Right cardiac atrium (tissue), 5 donors: ENCODE data around the gene ELMO1. TPM values are rescaled to one million over a fixed set of nuclear protein-coding genes. Genes with fewer than 3 reads are reported as not detected.
"Not testable (repeated sequence)": the region's sequence is repeated elsewhere in the genome, so short reads cannot be mapped to it uniquely, and the experiment has no call there.

Experiments used
- ATAC-seq, 2 donors: fragments of 200-7000 bp; cut with Tn5 transposase; one replicate each; pipeline versions ENCODE4 v1.8.0 to v1.9.1; 2020; ENCODE audit warnings: moderate library complexity in 2 of 2, mild to moderate bottlenecking in 1 of 2
- DNase-seq, 3 donors: peaks; one replicate each; pipeline ENCODE4 v3.0.0-alpha.2; 2020
- H3K27ac ChIP-seq: one replicate; pipeline ENCODE4 v1.5.1; 2013; ENCODE audit warnings: mild to moderate bottlenecking, low read length, control low read depth, moderate library complexity
- H3K27me3 ChIP-seq: one replicate; pipeline ENCODE4 v1.6.1; 2013; ENCODE audit not compliant: control insufficient read depth, insufficient read depth
- H3K4me1 ChIP-seq: one replicate; pipeline ENCODE4 v1.6.1; 2013; ENCODE audit warnings: low read length; ENCODE audit not compliant: control insufficient read depth, insufficient read depth
- H3K4me3 ChIP-seq: one replicate; pipeline ENCODE4 v1.5.1; 2013; ENCODE audit warnings: low read length, control low read depth
- H3K9me3 ChIP-seq: one replicate; pipeline ENCODE4 v1.6.1; 2013; ENCODE audit warnings: low read length; ENCODE audit not compliant: control insufficient read depth
- WGBS: extraction: QIAGEN DNeasy Blood & Tissue Kit; methylation state at CpG from one replicate; pipeline ENCODE4 v1.1.7; 2013; 5-methylcytosine and 5-hydroxymethylcytosine counted together
- intact Hi-C, 4 donors: fragments of 100-400 bp; cut with DNase I; formaldehyde crosslinking; loops; one replicate each; pipeline versions ENCODE4 v1.11.0 to v1.14.0; 2022 to 2023
- polyA plus RNA-seq: library from polyadenylated mRNA; stranded (reverse); fragments of 200-250 nt; gene quantifications from one replicate; pipeline ENCODE4 v1.2.3, GENCODE V29; 2013
- total RNA-seq, 4 donors: library from RNA; stranded (reverse); fragmentation: NEBNext Ultra II Directional; extraction: Animal tissue kit (Norgen Biotek cat#: 25700); gene quantifications; one replicate each; pipeline ENCODE4 v1.2.1, GENCODE V29; 2021
- donor health status: healthy with polysubstance abuse.
- donor health status: DM: no; HTN: yes; CAD: no.
- donor health status: DM: no; HTN: no; CAD: no.
- donor health status: DM: no; HTN: yes; CAD: no; lungs with severe emphysema.
- donor health status: DM: yes; HTN: yes; CAD: no.

Gene ELMO1
- total and polyA plus RNA-seq, 5 donors: 11.8 to 20.8 (median 18.8) TPM

DNA sequence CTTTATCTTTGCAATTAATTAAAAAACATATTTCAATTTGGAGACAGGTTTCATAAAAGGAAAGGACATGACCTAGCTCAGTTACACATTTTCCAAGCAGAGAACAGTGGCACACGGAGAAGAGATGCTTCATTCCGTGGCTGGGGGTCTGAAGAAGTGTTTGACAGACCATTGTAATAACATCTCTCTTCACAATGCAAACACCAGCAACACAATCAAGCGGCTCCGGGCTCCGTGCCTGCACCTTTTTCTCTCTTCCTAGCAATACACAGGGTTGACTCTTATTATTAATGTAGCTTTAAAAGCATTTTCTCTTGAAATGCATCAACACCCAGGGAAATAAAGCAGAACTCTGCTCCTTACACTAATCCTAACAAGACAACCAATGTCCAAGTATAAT is 463.3 kb downstream of the ELMO1 start:
- DNase-seq: no peak
- intact Hi-C loops: loop anchor here in 3 of 4 donors (5.0 kb wide), 2 partner anchors 192 to 197 kb away; no protein-coding TSS in a partner anchor
- 38% methylated on average over 5 of the region's 5 CpGs for WGBS

DNA sequence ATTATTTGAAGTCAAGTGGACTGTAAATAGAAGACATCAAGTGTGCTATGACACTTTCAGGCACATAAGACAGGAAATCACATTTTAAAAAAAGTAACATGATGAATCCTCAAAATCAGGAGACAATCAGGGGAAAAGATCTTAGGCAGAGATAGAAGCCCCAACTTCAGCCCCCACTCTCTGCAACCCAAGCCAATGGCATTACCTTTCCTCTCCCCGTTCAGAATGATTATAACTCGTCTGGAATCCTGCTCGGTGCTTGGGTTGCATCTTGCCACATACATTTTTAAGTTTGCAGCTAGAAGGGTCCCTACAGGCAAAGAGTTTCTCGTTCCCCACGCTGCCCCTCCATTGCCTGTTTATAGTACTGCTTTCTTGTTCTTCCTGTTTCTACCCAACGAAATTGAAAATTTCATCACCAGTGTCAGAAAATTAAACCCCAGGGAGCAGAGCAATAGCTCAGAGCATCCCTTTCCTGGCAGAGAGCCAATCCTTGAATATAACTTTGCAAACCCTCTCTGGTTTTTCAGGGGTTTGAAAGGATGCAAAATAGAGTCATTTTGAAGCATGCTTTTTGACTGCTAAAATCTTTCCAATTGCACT is 463.9 kb downstream of the ELMO1 start:
- no peak overlapping the region for H3K27ac ChIP-seq
- H3K9me3 ChIP-seq: no peaks in the 10 kb centered on the region
- no peaks in the 10 kb centered on the region for H3K27me3 ChIP-seq
- ATAC-seq: no peak
- 28% methylated on average over 6 of the region's 6 CpGs for WGBS
- H3K4me3 ChIP-seq: no peak overlapping the region
- no peak for DNase-seq
- peaks cover 3% of the 10 kb centered on the region for H3K4me1 ChIP-seq
- intact Hi-C loops: loop anchor here in 3 of 4 donors (5.0 kb wide), 2 partner anchors 192 to 197 kb away; no protein-coding TSS in a partner anchor

More for the DNA sequence above, 463.3 kb downstream of the ELMO1 start:
- Histone ChIP-seq H3K27ac (no peak overlapping the region), H3K9me3 (no peaks in the 10 kb centered on the region), H3K4me3 (no peak overlapping the region), H3K4me1 (peaks cover 3% of the 10 kb centered on the region), H3K27me3 (no peaks in the 10 kb centered on the region)
- no peak for ATAC-seq

DNA sequence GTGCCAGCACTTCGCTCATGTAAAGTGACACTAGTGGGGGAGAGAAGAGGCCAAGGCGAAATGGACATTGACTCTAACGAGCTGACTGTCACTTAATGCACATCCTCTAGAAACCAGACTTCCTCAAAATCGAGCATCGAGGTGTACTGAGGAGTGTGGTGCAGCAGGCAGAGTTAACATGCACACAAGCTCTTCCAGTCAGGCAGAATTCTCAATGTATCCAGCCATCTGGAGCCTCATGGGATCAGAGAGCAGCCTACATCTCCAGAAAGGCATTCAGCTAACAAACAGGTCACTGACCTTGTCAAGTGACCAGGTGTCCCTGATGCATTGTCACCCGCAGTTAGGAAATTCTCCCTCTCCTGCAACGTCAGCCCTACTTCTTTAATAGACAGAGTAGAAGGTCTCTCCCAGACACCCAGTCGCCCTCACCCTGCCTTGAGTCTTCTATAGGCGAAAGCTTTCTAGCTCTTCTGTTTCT is 464.6 kb downstream of the ELMO1 start:
- intact Hi-C loops: no loop called here
- H3K4me3 ChIP-seq: no peak overlapping the region
- DNase-seq: no peak
- no peak overlapping the region for H3K27ac ChIP-seq
- H3K27me3 ChIP-seq: no peaks in the 10 kb centered on the region
- H3K9me3 ChIP-seq: no peaks in the 10 kb centered on the region
- peaks cover 3% of the 10 kb centered on the region for H3K4me1 ChIP-seq
- no peak for ATAC-seq
- 67% methylated on average over 9 of the region's 9 CpGs for WGBS

DNA sequence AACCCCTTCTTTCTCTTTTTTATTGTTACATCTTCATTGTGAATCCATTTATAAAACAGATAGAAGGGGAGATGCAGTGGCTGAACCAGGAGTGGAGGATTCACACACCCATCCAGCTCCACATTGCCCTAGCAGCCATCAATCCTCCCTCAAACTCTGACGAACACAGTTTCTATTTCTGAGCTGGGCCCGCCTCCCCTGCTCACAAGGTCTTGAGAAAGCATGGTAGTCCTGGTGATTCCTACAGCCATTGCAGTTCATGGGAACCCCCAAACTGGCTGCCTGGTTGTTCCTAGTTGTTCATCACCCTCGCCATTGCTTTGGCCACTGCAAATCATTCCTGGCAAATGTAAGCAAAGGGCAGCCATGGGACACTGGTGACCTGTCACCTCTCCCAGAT is 465.9 kb downstream of the ELMO1 start:
- ATAC-seq: no peak
- no peaks in the 10 kb centered on the region for H3K27me3 ChIP-seq
- intact Hi-C loops: no loop called here
- no peaks in the 10 kb centered on the region for H3K9me3 ChIP-seq
- H3K4me3 ChIP-seq: no peak overlapping the region
- WGBS: 90% methylated on average over 3 of the region's 3 CpGs
- no peak for DNase-seq
- peaks cover 3% of the 10 kb centered on the region for H3K4me1 ChIP-seq
- H3K27ac ChIP-seq: no peak overlapping the region

DNA sequence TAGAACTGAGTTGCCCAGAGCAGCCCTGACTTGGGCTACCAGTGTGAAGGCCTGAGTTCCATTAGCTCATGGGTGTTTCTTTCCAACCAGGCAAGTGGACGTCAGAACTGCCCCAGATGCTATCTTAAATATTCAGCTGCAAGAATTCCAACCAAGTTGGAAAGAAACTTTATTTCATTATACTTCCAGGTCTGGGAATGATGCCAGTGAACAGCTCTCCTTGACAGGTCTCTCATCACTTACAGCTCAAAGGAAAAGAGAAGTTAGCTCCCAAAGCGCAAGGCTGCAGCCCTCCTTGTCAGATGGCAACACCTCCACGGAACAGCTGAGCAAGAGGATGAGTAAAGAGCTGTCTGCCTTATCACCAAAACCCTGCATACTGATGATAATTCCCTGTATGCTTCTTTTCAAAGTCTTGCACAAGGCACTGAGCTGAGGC is 468.8 kb downstream of the ELMO1 start:
- no peaks in the 10 kb centered on the region for H3K9me3 ChIP-seq
- ATAC-seq (peak; percentile 55 to 75), DNase-seq (no peak)
- no peak overlapping the region for H3K27ac ChIP-seq
- peaks cover 3% of the 10 kb centered on the region for H3K4me1 ChIP-seq
- H3K4me3 ChIP-seq: no peak overlapping the region
- 44% methylated on average over 3 of the region's 3 CpGs for WGBS
- intact Hi-C loops: no loop called here
- H3K27me3 ChIP-seq: no peaks in the 10 kb centered on the region

DNA sequence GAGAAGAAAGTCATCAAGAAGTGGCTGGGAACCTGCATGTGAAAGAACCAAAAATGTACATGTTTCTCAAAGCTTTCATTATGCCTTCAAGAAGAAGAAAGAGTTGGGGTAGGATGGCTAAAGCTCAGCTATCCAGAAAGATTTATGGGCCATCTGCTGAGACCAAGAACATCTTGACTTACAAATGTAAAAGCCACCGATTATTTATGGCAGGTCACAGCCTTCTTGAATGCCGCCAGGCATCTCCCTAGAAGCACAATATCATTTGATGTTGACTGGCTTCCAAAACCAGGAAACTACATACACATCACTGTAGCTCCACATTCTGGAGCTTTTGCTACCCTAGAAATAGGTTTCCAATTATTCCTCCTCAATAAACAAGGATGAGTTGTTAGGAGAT is 470.2 kb downstream of the ELMO1 start:
- intact Hi-C loops: no loop called here
- Histone ChIP-seq H3K4me1 (no peaks in the 10 kb centered on the region), H3K4me3 (no peak overlapping the region), H3K27me3 (no peaks in the 10 kb centered on the region), H3K9me3 (no peaks in the 10 kb centered on the region), H3K27ac (no peak overlapping the region)
- ATAC-seq: no peak
- WGBS: 92% methylated on average over 2 of the region's 2 CpGs
- no peak for DNase-seq

DNA sequence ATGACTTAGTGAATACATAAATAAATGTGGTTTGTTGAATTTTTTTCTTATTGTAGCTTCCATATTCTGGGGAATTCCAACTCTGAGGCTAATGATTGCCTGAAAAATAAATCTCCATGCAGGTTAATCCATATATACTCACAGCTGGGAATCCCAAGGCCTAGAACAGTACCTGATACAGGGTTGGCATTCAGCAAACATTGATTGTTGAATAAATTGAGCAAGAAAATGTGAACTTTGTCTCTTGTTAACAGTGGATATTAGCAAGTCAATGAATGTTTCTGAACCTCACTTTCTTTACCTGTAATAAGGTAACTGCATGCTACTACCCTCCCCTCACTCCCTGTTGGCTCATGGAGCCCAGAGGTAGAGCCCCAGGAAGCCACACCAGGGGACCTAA is 470.8 kb downstream of the ELMO1 start:
- Histone ChIP-seq H3K27ac (no peak overlapping the region), H3K4me1 (no peaks in the 10 kb centered on the region), H3K4me3 (no peak overlapping the region), H3K9me3 (no peaks in the 10 kb centered on the region), H3K27me3 (no peaks in the 10 kb centered on the region)
- ATAC-seq (no peak), DNase-seq (no peak)
- intact Hi-C loops: no loop called here

DNA sequence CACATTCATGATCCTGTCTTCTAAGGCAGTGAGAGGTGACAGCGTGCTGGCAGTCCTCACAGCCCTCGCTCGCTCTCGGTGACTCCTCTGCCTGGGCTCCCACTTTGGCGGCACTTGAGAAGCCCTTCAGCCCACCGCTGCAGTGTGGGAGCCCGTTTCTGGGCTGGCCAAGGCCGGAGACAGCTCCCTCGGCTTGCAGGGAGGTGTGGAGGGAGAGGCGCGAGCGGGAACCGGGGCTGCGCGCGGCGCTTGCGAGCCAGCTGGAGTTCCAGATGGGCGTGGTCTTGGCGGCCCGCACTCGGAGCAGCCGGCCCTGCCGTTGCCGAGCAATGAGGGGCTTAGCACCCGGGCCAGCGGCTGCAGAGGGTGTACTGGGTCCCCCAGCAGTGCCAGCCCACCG is 475.1 kb downstream of the ELMO1 start:
- H3K9me3 ChIP-seq, ATAC-seq, H3K4me3 ChIP-seq, intact Hi-C loops, DNase-seq, H3K27me3 ChIP-seq, H3K4me1 ChIP-seq, H3K27ac ChIP-seq: not testable (repeated sequence)
- 97% methylated on average over 28 of the region's 28 CpGs for WGBS

DNA sequence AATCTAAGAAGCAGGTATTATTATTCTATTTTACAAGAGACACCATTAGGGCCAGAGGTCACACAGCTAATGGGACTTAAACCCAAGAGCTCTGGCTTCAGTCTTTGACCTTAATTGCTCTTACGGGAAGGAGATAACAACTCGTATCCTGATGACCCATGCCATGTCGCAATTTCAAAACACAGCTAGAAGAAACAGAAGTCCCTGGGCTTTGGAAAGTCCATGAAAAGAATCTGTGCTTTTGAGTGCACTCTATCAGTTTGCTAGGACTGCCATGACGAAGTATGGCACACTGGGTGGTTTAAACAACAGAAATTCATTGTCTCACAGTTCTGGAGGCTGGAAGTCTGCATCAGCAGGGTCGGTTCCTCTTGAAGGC is 476.5 kb downstream of the ELMO1 start:
- peak in 1 of 2 donors; percentile 66 for ATAC-seq
- H3K4me3 ChIP-seq: no peak overlapping the region
- intact Hi-C loops: no loop called here
- H3K4me1 ChIP-seq: no peaks in the 10 kb centered on the region
- no peaks in the 10 kb centered on the region for H3K9me3 ChIP-seq
- H3K27ac ChIP-seq: no peak overlapping the region
- DNase-seq: no peak
- WGBS: 56% methylated on average over 5 of the region's 5 CpGs
- no peaks in the 10 kb centered on the region for H3K27me3 ChIP-seq

DNA sequence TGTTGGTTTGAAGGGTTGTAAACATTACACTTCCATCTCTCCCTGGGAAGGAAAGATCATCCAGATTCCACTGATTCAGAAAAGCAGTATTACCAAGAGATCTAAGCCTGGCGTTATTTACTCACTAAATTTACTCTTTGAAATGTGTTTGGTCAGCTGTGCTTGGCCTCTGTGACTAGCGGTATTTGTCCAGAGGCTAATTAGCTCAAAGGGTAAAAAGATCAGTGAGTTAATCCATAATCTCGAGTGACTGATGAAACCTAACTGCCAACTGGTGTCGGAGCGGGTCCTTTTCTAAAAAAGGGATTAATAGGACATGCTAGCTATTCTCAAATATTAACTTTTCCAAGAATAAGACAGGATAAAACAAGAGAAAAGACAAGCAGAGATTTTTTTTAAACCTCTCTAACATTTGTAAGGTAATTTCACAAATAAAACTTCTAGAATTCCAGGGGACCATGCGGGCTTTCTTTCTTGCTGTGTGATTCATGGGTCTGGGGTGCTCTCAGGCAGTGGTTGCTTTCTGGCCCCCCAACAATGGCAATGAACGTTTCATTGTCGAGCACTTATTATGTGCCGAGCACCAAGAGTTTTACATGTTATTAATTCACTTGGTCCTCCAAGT is 477.0 kb downstream of the ELMO1 start:
- no peak overlapping the region for H3K4me3 ChIP-seq
- intact Hi-C loops: no loop called here
- DNase-seq (no peak), ATAC-seq (no peak)
- H3K9me3 ChIP-seq: no peaks in the 10 kb centered on the region
- no peaks in the 10 kb centered on the region for H3K4me1 ChIP-seq
- H3K27ac ChIP-seq: no peak overlapping the region
- no peaks in the 10 kb centered on the region for H3K27me3 ChIP-seq
- 85% methylated on average over 9 of the region's 9 CpGs for WGBS

DNA sequence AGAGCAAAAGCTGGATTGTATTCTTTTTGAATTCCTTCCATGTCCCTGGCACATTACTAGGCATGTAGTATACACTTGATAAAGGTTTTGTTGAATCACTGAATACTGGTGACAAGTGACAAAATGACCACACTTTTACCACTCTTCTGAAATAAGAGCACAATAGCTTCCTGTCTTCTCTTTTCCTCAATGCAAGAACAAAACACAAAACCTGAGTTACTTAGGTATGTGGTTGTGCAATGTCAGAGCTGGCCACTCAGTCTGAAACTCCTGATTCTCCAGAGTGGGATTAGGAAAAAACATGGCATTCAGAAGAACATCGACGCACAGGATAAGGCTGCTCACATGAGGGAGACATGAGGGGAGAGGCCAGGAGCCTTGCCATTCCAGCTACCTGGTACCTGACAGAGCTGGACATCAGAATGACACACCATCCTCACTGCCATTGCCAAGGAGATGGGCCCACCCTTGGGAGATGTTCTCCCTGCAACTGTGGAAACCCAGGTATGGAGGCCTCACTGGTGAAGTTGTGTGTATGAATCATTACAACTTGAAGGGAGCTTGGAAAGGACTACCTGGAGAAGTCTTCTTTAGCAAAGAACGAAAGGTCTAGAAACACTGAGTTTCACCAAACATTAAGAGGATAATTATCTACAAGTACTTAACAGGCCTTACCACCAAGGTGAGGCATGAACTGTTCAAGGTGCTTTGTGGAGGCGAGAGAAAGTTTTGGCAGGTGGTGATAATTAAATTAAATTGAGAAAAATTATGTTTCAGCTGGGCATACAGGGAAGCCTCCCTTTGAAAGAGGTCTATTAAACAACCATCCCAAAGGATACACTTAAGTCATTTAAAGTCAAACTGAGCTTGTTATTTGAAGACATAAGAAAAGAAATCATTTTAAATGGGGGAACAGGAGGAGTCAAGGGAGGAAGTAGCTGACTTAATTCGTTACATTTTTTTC is 477.8 kb downstream of the ELMO1 start:
- H3K27ac ChIP-seq: no peak overlapping the region
- DNase-seq: no peak
- ATAC-seq: no peak
- H3K4me1 ChIP-seq: no peaks in the 10 kb centered on the region
- H3K9me3 ChIP-seq: no peaks in the 10 kb centered on the region
- WGBS: 87% methylated on average over 5 of the region's 5 CpGs
- H3K4me3 ChIP-seq: no peak overlapping the region
- no peaks in the 10 kb centered on the region for H3K27me3 ChIP-seq
- intact Hi-C loops: no loop called here
